Nephron (organoid): ENCODE measurements around the gene CHAC2.
"Not testable (repeated sequence)": the region's sequence is repeated elsewhere in the genome, so short reads cannot be mapped to it uniquely, and the experiment has no call there.

Experiments used
- H3K27ac Mint-ChIP-seq, 3 experiments: 2 replicates each; pipeline ENCODE4 v1.8.0; 2020; ENCODE audit warnings: mixed read lengths in 3 of 3, mild to moderate bottlenecking in 2 of 3, moderate library complexity in 1 of 3
- H3K27me3 Mint-ChIP-seq: 2 replicates; pipeline ENCODE4 v1.8.0; 2021; ENCODE audit warnings: low read depth, mild to moderate bottlenecking, moderate library complexity, mixed read lengths
- H3K36me3 Mint-ChIP-seq: 2 replicates; pipeline ENCODE4 v1.8.0; 2020; ENCODE audit warnings: low read depth, mixed read lengths
- H3K4me1 Mint-ChIP-seq: 2 replicates; pipeline ENCODE4 v1.8.0; 2020; ENCODE audit warnings: mixed read lengths
- H3K4me3 Mint-ChIP-seq, 3 experiments: 2 replicates each; pipeline ENCODE4 v1.8.0; 2020; ENCODE audit warnings: mild to moderate bottlenecking in 3 of 3, mixed read lengths in 3 of 3, moderate library complexity in 2 of 3
- H3K9me3 Mint-ChIP-seq: 2 replicates; pipeline ENCODE4 v1.8.0; 2020; ENCODE audit warnings: mixed read lengths
- TF ChIP-seq, protein P1 (sequence below), 3 experiments: fragments of 200-600 bp; sonication (generic); IDR thresholded peaks; one replicate each; pipeline ENCODE4 v1.5.0; 2021; ENCODE audit warnings: antibody characterized with exemption in 3 of 3; ENCODE audit not compliant: unreplicated experiment in 3 of 3

The CHAC2 gene

DNA sequence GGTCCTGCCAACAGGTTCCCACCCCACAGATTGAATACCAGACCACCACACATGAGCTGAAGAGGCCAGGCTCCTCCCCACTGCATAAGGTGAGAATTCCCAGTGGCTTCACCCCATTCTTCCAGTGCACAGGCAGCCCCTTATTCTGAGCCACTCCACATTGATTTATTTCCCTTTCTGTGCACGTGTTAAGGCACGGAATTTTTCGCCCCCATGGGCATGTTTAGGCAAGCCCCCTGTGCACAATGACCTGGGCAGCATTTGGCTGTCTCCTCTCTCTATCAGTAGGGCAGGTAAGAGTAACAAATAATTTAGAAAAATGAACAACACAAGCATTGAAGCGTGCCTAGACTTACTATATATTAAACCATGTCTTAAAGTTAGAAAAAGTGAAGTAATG, 15.2 kb upstream of the CHAC2 start:
- H3K9me3 Mint-ChIP-seq = peaks cover 5% of the 10 kb centered on the region
- H3K4me3 Mint-ChIP-seq = no peak overlapping the region
- TF ChIP-seq, protein P1, sequence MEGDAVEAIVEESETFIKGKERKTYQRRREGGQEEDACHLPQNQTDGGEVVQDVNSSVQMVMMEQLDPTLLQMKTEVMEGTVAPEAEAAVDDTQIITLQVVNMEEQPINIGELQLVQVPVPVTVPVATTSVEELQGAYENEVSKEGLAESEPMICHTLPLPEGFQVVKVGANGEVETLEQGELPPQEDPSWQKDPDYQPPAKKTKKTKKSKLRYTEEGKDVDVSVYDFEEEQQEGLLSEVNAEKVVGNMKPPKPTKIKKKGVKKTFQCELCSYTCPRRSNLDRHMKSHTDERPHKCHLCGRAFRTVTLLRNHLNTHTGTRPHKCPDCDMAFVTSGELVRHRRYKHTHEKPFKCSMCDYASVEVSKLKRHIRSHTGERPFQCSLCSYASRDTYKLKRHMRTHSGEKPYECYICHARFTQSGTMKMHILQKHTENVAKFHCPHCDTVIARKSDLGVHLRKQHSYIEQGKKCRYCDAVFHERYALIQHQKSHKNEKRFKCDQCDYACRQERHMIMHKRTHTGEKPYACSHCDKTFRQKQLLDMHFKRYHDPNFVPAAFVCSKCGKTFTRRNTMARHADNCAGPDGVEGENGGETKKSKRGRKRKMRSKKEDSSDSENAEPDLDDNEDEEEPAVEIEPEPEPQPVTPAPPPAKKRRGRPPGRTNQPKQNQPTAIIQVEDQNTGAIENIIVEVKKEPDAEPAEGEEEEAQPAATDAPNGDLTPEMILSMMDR (IDR thresholded peaks at IDR 0.05; ENCODE audit: unreplicated experiment in 3 of 3) = no peak
- peaks cover 69% of the 10 kb centered on the region for H3K36me3 Mint-ChIP-seq
- H3K27ac Mint-ChIP-seq = no peak overlapping the region
- H3K27me3 Mint-ChIP-seq = no peaks in the 10 kb centered on the region
- H3K4me1 Mint-ChIP-seq = no peaks in the 10 kb centered on the region

GRCh38 chr2:53753041-53753440, 14.6 kb upstream of the CHAC2 start:
- peaks cover 5% of the 10 kb centered on the region for H3K9me3 Mint-ChIP-seq
- no peaks in the 10 kb centered on the region for H3K4me1 Mint-ChIP-seq
- H3K27ac Mint-ChIP-seq = no peak overlapping the region
- H3K4me3 Mint-ChIP-seq = no peak overlapping the region
- peaks cover 70% of the 10 kb centered on the region for H3K36me3 Mint-ChIP-seq
- H3K27me3 Mint-ChIP-seq = no peaks in the 10 kb centered on the region
- TF ChIP-seq, protein P1 (IDR thresholded peaks at IDR 0.05; ENCODE audit: unreplicated experiment in 3 of 3) = no peak

- no peaks in the 10 kb centered on the region for H3K27me3 Mint-ChIP-seq
- H3K4me3 Mint-ChIP-seq = no peak overlapping the region
- peaks cover 5% of the 10 kb centered on the region for H3K9me3 Mint-ChIP-seq
- peaks cover 62% of the 10 kb centered on the region for H3K36me3 Mint-ChIP-seq
- H3K4me1 Mint-ChIP-seq = no peaks in the 10 kb centered on the region
- TF ChIP-seq, protein P1 (IDR thresholded peaks at IDR 0.05; ENCODE audit: unreplicated experiment in 3 of 3) = no peak
- no peak overlapping the region for H3K27ac Mint-ChIP-seq
These were observed 12.5 kb upstream of the CHAC2 start for GRCh38 chr2:53755121-53755520.

GRCh38 chr2:53756644-53757043, 11.0 kb upstream of the CHAC2 start:
- TF ChIP-seq, protein P1 (IDR thresholded peaks at IDR 0.05; ENCODE audit: unreplicated experiment in 3 of 3) = no peak
- Mint-ChIP-seq H3K9me3 (peaks cover 5% of the 10 kb centered on the region), H3K4me1 (no peaks in the 10 kb centered on the region), H3K27ac (no peak overlapping the region), H3K27me3 (no peaks in the 10 kb centered on the region), H3K36me3 (peaks cover 66% of the 10 kb centered on the region), H3K4me3 (no peak overlapping the region)

DNA sequence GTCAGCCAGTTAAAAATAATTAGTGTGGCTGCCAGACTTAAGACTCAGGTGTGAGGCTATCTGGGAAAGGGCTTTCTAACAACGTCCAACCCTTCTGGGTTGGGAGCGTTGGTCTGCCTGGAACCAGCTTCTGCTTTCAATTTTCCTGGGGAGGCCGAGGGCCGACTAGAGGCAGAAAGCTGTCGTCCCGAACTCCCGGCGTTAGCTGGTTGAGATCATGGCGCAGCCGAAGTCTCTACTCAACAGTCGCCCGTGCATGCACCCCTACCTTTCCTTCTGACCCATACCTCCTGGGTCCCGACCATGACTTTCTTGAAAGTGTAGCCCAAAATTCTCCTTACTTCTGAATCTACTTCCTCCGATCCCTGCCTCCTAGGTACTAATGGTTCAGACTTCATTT, 10.4 kb upstream of the CHAC2 start:
- peaks cover 71% of the 10 kb centered on the region for H3K36me3 Mint-ChIP-seq
- H3K9me3 Mint-ChIP-seq, H3K4me1 Mint-ChIP-seq, H3K27me3 Mint-ChIP-seq, H3K27ac Mint-ChIP-seq, H3K4me3 Mint-ChIP-seq: not testable (repeated sequence)

GRCh38 chr2:53765767-53766166, 1.8 kb upstream of the CHAC2 start:
- peak overlapping the region; percentile 20 to 73 (median 49) for H3K4me3 Mint-ChIP-seq

More at GRCh38 chr2:53765767-53766166, 1.8 kb upstream of the CHAC2 start:
- no peak overlapping the region for H3K27ac Mint-ChIP-seq
- H3K27me3 Mint-ChIP-seq = no peaks in the 10 kb centered on the region
- TF ChIP-seq, protein P1 (IDR thresholded peaks at IDR 0.05; ENCODE audit: unreplicated experiment in 3 of 3) = no peak
- peaks cover 31% of the 10 kb centered on the region for H3K36me3 Mint-ChIP-seq
- H3K9me3 Mint-ChIP-seq = no peaks in the 10 kb centered on the region
- peaks cover 10% of the 10 kb centered on the region for H3K4me1 Mint-ChIP-seq
